LNCaP clone FGC (cell line): ENCODE measurements around the gene GDI2.

Source experiments
- DNase-seq: peaks from one replicate; pipeline ENCODE4 v3.0.0-alpha.2; 2011; ENCODE audit warnings: low read depth
- H3K4me3 ChIP-seq: 2 replicates; pipeline ENCODE4 v1.5.1; 2011; ENCODE audit warnings: mild to moderate bottlenecking, low read depth, low read length, control low read depth
- CTCF ChIP-seq: IDR thresholded peaks from 2 replicates; pipeline ENCODE4 v1.5.1; 2012; ENCODE audit warnings: mild to moderate bottlenecking; ENCODE audit not compliant: control insufficient read depth, insufficient read depth; ENCODE audit errors: extremely low read depth

The GDI2 gene

GRCh38 chr10:5746197-5746596 lies 67.0 kb downstream of the GDI2 start:
- no peak overlapping the region for H3K4me3 ChIP-seq
- no peak for DNase-seq
- TF ChIP-seq CTCF: no peak

- no peak overlapping the region for H3K4me3 ChIP-seq
- TF ChIP-seq CTCF: no peak
- peak; percentile 58 for DNase-seq
Measured at GRCh38 chr10:5744849-5745248, 68.4 kb downstream of the GDI2 start.

- TF ChIP-seq CTCF: no peak
- no peak overlapping the region for H3K4me3 ChIP-seq
- DNase-seq: no peak
Measured at GRCh38 chr10:5743736-5744135, 69.5 kb downstream of the GDI2 start.

GRCh38 chr10:5742116-5742515 lies 71.1 kb downstream of the GDI2 start:
- H3K4me3 ChIP-seq: no peak overlapping the region
- no peak for TF ChIP-seq CTCF
- no peak for DNase-seq

GRCh38 chr10:5741276-5741675 lies 72.0 kb downstream of the GDI2 start:
- no peak for DNase-seq
- no peak overlapping the region for H3K4me3 ChIP-seq
- TF ChIP-seq CTCF: no peak

GRCh38 chr10:5738427-5738826 lies 74.8 kb downstream of the GDI2 start:
- TF ChIP-seq CTCF: no peak
- DNase-seq: no peak
- H3K4me3 ChIP-seq: no peak overlapping the region

- H3K4me3 ChIP-seq: no peak overlapping the region
- TF ChIP-seq CTCF: no peak
- no peak for DNase-seq
Measured at GRCh38 chr10:5737352-5737751, 75.9 kb downstream of the GDI2 start.
